ENCODE results near the gene PDZD7. TPM values are rescaled to one million over a fixed set of nuclear protein-coding genes. Genes with fewer than 3 reads are reported as not detected.
"Not testable (repeated sequence)": the region's sequence is repeated elsewhere in the genome, so short reads cannot be mapped to it uniquely, and the experiment has no call there.

Gene PDZD7
- total RNA-seq, 3 donors from 2014 or later: 0.28 to 0.43 TPM; not detected in 1

DNA sequence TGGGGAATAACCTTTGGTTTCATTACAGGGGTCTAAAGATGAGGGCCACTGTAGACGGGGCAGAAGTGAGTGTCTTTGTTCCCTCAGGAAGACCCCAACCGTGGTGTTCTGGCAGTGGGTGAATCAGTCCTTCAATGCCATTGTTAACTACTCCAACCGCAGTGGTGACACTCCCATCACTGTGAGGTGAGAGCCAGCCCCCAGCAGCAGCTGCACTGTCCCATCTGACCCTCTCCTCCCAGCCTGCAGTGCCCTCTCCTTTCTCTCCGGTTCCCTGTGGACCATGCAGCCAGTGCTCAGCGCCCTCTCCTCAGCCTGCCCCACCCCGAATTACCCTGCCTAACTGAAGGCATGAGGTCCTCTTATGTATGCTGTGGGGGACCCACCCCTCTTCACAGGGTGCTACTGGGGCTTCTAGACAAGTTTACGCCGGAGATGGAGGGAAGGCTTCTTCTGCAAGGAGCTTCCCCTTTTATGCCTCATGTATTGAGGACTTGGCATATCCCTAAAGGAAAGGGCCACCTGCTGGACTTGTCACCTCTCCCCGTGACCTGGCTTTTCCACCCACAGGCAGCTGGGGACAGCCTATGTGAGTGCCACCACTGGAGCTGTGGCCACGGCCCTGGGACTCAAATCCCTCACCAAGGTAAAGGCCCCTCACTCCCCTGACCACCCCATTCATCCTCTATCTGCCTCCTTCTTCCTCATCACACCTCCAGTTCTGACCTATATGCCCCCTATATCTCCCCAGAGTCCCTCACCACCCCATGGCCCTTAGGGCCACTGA, 5.2 kb upstream of the PDZD7 start:
- intact Hi-C loops (cut with DNase I, micrococcal nuclease): no loop called here
- Histone ChIP-seq H3K4me3 (no peak overlapping the region), H3K36me3 (ENCODE audit: low read depth) (no peaks in the 10 kb centered on the region), H3K4me1 (ENCODE audit: low read depth) (peaks cover 21% of the 10 kb centered on the region), H3K9me3 (no peaks in the 10 kb centered on the region)
- TF ChIP-seq, protein P1, sequence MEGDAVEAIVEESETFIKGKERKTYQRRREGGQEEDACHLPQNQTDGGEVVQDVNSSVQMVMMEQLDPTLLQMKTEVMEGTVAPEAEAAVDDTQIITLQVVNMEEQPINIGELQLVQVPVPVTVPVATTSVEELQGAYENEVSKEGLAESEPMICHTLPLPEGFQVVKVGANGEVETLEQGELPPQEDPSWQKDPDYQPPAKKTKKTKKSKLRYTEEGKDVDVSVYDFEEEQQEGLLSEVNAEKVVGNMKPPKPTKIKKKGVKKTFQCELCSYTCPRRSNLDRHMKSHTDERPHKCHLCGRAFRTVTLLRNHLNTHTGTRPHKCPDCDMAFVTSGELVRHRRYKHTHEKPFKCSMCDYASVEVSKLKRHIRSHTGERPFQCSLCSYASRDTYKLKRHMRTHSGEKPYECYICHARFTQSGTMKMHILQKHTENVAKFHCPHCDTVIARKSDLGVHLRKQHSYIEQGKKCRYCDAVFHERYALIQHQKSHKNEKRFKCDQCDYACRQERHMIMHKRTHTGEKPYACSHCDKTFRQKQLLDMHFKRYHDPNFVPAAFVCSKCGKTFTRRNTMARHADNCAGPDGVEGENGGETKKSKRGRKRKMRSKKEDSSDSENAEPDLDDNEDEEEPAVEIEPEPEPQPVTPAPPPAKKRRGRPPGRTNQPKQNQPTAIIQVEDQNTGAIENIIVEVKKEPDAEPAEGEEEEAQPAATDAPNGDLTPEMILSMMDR (IDR thresholded peaks at IDR 0.05): no peak
- ATAC-seq (no peak), DNase-seq (peak in 1 of 3 donors; percentile 37)

DNA sequence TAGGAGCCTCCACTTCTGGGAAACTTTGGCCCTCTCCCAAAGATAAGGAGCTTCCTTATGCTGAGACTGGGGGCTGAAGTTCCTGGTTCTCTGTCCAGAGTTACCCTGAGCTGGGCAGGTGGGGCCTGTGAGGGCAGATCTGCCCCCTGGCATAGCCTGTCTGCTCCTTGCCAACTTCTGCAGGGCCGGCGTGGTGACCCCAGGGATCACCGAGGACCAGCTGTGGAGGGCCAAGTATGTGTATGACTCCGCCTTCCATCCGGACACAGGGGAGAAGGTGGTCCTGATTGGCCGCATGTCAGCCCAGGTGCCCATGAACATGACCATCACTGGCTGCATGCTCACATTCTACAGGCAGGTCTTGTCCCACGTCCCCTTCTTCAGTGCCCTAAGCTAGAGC, 4.4 kb upstream of the PDZD7 start:
- Histone ChIP-seq H3K36me3 (ENCODE audit: low read depth) (no peaks in the 10 kb centered on the region), H3K4me3 (no peak overlapping the region), H3K4me1 (ENCODE audit: low read depth) (peaks cover 27% of the 10 kb centered on the region), H3K9me3 (no peaks in the 10 kb centered on the region)
- TF ChIP-seq, protein P1 (IDR thresholded peaks at IDR 0.05): no peak
- DNase-seq (peak in 1 of 3 donors; percentile 42), ATAC-seq (no peak)
- intact Hi-C loops (cut with DNase I, micrococcal nuclease): no loop called here

DNA sequence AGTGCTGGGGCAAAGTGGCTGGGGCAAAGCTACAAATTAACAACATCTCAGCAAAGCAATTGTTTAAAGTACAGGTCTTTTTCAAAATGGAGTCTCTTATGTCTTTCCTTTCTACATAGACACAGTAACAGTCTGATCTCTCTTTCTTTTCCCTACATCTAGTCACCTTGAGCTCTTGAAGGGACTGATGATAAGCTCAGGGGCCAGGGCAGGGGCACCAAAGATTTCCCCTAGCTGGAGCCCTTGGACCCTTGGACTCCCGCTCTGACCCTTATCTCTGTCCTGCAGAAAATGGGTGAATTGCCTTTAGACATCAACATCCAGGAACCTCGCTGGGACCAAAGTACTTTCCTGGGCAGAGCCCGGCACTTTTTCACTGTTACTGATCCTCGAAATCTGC, 3.5 kb upstream of the PDZD7 start:
- H3K4me1 ChIP-seq (ENCODE audit: low read depth): peaks cover 27% of the 10 kb centered on the region

DNA sequence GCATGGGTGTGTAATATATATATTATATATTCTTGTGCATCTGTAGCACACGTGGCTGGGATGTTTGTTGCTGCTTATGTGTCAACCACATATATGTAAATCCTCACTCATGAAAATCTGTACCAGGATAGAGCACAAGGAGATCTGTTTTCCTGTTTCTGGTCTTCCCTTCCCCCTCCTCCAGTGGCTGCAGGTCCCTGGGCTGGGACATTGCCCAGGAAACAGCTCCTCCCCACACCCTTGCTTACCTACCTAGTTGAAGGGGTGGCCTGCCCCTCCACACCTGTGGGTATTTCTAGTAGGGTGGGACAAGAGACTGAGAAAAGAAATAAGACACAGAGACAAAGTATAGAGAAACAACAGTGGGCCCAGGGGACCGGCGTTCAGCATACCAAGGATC, 2.3 kb upstream of the PDZD7 start:
- TF ChIP-seq, protein P1 (IDR thresholded peaks at IDR 0.05): no peak
- no peak for ATAC-seq
- intact Hi-C loops (cut with DNase I, micrococcal nuclease): no loop called here
- Histone ChIP-seq H3K4me3 (no peak overlapping the region), H3K4me1 (ENCODE audit: low read depth) (peaks cover 27% of the 10 kb centered on the region), H3K9me3 (no peaks in the 10 kb centered on the region), H3K36me3 (ENCODE audit: low read depth) (no peaks in the 10 kb centered on the region)
- DNase-seq: peak in 1 of 3 donors; percentile 25

More for the DNA sequence above, 3.5 kb upstream of the PDZD7 start:
- peak in 1 of 3 donors; percentile 19 for DNase-seq
- H3K9me3 ChIP-seq; H3K4me3 ChIP-seq; H3K36me3 ChIP-seq (ENCODE audit: low read depth); ATAC-seq; intact Hi-C loops (cut with DNase I, micrococcal nuclease): not testable (repeated sequence)

DNA sequence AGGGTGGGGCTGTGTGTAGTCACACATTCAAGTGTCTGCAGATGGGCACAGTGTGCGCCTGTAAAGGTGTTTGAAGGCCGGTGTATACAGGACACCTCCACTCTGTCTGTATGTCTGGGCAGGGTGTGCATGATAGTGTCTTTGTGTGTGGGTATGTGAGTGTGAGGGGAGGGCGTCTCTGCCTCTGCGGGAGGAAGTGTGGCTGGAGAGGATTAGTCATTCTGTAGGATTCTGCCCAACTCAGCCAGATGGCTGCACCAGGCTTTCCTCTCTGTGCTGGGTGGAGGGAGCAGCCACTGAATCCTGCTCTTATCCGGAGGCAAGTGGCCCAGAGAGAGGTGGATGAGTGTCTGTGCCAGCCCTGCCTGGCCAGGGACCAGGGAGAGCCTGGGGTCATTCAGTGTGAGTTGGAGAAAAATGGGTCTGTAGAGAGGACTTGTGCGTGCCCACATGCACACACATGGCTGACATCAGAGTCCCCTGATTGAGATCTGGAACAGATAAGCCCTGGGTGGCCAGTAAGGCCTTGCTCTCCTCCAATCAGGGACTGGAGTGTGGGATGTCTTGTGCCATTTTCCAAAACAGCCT, 1.8 kb upstream of the PDZD7 start:
- peaks cover 27% of the 10 kb centered on the region for H3K4me1 ChIP-seq (ENCODE audit: low read depth)
- peak overlapping the region; percentile 27 for H3K4me3 ChIP-seq
- H3K9me3 ChIP-seq: no peaks in the 10 kb centered on the region
- DNase-seq (peak in 1 of 3 donors; percentile 51), ATAC-seq (peak; percentile 54)
- no peaks in the 10 kb centered on the region for H3K36me3 ChIP-seq (ENCODE audit: low read depth)
- TF ChIP-seq, protein P1 (IDR thresholded peaks at IDR 0.05): no peak
- intact Hi-C loops (cut with DNase I, micrococcal nuclease): no loop called here
